Activated CD4-positive, alpha-beta T cell treated with anti-CD3 and anti-CD28 coated beads, Interleukin-2, Interleukin-4, amounts not matched to agents 100 ng/mL and 50 ng/mL, durations not matched to agents 16 hours and 8 hours (primary cell): ENCODE results near the gene RNF114.
"Not testable (repeated sequence)": the region's sequence is repeated elsewhere in the genome, so short reads cannot be mapped to it uniquely, and the experiment has no call there.

Source experiments
- DNase-seq: peaks from one replicate; pipeline ENCODE4 v3.0.0-alpha.2; 2020; ENCODE audit warnings: low spot score

RNF114 gene

GRCh38 chr20:49928411-49929141 is 7.6 kb upstream of the RNF114 start:
- DNase-seq = peak; percentile 84

- DNase-seq = no peak
Observed at GRCh38 chr20:49929142-49929494, 7.1 kb upstream of the RNF114 start.

GRCh38 chr20:49935746-49936152 is 448 bp upstream of the RNF114 start:
- no peak for DNase-seq

DNA sequence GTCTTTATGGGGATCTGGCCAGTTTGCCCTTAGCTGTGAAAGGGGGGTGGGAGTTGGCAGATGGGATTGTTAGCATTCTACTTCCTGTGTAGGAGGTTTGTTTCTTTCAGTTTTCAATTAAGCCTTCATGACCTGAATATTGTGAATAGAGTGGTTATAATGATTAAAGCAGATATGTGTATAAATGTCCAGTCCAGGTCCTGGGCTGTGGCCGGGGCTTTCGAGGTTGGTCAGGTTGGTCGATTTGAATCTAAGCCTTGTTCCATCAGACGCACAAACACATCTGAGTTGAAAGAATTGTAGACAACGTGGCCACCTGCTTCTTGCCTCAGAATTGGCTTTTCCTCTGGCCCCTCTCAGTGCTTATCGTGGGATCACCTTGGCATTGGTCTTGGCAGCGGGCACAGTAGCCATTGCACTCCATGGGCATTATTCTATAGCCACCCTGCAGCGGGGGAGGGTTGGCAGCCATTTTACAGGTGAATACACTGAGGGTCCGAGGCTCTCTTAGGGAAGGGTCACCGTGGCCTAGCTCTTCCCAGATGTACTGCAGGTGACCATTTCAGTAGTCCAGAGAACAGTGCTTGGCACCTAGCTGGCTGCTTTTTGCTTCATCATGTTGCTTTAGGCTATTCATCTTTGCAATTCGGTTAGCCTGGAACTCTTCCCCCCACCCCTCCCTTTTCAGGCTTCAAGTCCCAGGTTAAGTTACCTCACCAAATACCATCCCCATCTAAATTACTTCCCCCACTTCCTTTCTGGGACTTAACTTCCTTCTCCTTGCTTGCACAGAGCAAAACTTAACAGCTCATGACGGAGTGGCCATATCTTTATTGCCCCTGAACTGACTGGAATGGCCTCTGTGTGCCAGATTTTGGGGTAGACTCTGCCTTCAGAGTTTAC is 1.1 kb downstream of the RNF114 start:
- no peak for DNase-seq

DNA sequence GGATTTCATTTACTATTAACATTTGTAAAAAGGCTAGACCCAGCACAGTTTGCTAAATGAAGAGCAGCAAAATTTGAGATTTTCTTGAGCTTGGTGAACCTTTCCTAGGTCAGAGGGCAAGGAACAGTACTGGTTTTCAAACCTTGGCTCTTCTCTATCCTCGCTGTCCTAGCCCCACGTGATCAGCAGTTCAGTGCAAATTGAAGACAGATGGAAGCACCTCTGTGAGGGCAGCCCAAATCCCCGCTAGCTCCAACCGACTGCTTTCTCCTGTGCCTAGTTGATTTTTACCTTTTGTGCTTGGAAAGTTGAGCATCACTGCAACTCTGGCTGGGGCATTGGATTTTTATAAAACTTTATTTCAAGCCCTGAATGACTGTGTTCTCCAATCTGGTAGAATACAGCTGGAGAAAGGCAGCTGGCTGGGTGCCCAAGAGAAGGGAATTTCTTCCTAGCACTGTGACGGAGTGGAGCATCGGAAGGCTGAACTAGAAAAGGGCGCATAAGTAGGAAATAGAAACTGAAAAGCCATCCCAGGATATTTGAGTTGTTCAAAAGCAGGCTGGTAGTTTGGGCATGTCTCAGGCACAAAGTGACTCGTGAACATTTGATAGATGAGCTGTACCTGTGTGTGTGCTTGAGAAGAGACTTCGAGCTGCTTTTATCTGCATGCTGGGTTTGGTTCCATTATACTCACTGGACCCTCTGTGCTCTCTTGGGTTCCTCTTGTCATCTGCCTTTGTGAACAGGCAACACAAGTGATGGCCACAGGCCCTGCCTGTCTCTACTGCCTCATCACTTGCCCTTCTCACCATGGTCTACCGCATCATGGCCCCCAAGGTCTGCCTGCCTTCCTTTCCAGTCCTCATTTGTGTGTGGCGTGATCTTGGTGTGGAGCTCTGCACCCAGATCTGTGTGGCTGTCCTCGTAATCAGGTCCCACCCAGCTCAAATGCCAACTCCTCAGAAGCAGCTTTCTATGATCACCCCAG is 2.3 kb downstream of the RNF114 start:
- DNase-seq = no peak

DNA sequence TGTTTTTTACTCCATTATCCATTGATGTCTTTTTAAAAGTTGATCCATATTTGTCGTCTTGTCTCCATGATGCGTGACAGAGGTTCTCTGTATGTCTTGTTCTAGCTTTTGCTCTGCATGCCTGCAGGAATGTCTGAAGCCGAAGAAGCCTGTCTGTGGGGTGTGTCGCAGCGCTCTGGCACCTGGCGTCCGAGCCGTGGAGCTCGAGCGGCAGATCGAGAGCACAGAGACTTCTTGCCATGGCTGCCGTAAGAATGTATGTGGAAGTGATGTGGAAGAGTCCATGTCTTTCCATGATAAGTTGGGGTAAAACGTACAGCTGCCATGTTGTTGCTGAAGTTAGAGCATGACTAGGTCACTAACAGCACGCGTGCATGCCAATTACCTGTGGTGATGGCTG is 5.3 kb downstream of the RNF114 start:
- no peak for DNase-seq

DNA sequence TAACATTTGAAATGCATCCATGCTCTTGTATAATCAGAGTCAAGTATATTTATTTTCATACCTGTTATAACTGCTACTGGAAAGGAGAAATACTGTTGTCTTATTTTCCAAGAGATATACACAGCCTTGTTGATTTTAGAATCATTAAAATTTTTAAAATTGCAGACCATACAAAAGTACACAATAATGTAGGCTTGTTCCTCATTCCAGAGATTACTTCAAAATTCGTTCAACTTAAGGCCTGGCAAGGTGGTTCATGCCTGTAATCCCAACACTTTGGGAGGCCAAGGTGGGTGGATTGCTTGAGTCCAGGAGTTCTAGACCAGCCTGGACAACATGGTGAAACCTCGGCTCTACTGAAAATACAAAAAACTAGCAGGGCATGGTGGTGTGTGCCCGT is 6.1 kb downstream of the RNF114 start:
- DNase-seq = no peak

GRCh38 chr20:49942942-49943341 is 6.7 kb downstream of the RNF114 start:
- DNase-seq = no peak

GRCh38 chr20:49945306-49945700 is 9.1 kb downstream of the RNF114 start:
- no peak for DNase-seq

DNA sequence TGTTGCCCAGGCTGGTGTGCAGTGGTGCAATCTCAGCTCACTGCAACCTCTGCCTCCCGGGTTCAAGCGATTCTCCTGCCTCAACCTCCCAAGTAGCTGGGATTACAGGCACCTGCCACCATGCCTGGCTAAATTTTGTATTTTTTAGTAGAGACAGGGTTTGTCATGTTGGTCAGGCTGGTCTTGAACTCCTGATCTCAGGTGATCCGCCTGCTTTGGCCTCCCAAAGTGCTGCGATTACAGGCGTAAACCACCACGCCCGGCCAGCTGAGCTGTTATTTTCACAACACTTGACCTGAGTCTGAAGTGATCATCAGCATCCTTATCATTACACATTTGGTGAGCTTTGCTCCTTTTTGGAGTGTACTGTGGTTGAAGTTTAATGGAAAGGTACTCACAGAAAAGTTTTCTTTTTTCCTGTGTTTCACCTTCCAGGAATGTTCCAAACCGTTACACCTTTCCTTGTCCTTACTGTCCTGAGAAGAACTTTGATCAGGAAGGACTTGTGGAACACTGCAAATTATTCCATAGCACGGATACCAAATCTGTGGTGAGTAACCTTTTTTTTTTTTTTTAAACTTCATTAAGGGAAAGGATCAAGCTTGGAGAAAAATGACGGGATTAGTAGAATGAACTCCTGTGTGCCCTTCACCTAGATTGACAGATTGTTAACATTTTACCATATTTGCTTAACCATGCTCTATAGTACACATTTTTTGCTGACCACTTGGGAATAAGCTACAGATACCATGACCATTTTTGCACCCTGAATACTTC is 9.7 kb downstream of the RNF114 start:
- DNase-seq = no peak

- no peak for DNase-seq
Observed at GRCh38 chr20:49948178-49948577, 12.0 kb downstream of the RNF114 start.

DNA sequence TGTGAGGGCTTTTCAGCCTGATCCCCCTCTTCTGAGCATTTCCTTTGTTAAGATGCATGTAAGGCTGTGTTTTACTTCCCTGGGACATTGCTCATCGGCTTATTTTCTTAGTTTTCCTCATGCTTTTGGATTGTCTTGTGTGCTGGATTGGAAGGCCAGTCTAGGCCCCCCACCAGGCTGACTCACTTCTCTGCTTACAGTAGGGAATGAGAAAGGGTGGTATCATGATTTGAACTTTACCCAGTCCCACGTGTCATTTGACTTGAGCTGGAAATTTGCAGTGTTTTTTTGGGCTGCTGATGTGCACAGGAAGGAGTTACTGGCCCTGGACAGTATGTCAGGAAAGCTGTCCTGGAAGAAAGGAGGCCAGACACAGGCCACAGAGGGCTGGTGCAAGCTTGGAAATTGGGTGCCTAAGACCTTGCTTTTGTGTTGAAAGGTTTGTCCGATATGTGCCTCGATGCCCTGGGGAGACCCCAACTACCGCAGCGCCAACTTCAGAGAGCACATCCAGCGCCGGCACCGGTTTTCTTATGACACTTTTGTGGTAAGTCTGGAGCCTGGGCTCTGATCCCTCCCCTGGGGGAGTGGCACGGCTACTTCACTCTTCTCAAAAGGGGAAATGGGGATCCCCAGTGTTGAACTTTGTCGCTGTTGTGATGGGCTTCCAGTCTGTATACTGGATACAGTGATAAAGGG is 12.8 kb downstream of the RNF114 start:
- DNase-seq = no peak

GRCh38 chr20:49951151-49951550 is 15.0 kb downstream of the RNF114 start:
- DNase-seq = peak; percentile 48

DNA sequence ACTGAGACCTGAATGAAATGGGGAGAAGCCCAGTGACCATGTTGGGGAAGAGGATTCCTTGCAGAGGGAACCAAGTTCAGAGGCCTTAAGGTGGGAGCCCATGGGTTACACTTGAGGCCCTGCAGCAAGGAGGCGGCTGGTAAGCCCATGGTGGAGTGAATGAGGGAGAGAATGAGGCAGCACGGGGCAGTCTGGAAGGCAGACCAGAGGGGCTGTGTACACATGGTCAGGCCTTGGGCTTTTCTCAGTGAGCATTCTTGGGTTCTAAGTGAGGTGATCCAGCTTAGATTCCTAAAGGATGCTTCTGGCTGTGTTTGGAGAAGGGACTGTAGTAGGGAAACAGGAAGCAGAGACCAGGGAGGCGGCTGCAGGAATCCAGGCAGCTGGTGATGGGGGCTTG is 19.0 kb downstream of the RNF114 start:
- no peak for DNase-seq

GRCh38 chr20:49955830-49956396 is 19.7 kb downstream of the RNF114 start:
- not testable (repeated sequence) for DNase-seq

GRCh38 chr20:49956689-49957088 is 20.5 kb downstream of the RNF114 start:
- DNase-seq = no peak

DNA sequence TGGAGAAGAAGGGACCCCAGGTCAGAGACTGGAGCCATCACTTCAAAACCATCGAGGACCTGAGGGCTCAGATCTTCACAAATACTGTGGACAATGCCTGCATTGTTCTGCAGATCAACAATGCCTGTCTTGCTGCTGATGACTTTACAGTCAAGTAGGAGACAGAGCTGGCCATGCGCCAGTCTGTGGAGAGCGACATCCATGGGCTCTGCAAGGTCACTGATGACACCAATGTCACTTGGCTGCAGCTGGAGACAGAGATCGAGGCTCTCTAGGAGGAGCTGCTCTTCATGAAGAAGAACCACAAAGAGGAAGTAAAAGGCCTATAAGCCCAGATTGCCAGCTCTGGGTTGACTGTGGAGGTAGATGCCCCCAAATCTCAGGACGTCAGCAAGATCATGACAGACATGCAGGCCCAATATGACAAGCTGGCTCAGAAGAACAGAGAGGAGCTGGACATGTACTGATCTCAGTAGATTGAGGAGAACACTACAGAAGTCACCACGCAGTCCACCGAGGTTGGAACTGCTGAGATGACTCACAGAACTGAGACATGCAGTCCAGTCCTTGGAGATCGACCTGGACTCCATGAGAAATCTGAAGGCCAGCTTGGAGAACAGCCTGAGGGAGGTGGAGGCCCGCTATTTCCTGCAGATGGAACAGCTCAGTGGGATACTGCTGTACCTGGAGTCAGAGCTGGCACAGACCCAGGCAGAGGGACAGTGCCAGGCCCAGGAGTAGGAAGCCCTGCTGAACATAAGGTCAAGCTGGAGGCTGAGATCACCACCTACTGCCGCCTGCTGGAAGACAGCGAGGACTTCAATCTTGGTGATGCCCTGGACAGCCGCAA is 21.1 kb downstream of the RNF114 start:
- not testable (repeated sequence) for DNase-seq

GRCh38 chr20:49961413-49961812 is 25.2 kb downstream of the RNF114 start:
- DNase-seq = no peak
